Activated T-cell treated with anti-CD3 and anti-CD28 coated beads, Interleukin-2, amount 50 U/mL, for 72 hours (primary cell): ENCODE data around the gene DCAF16. TPM values are rescaled to one million over a fixed set of nuclear protein-coding genes. Genes with fewer than 3 reads are reported as not detected.

ENCODE experiments used
- ATAC-seq, 2 donors: fragments of 150-1000 bp; cut with Tn5 transposase; replicated peaks in 1 of 2; 2 replicates each; pipeline ENCODE4 v1.10.0; 2021; ENCODE audit warnings: moderate library complexity in 2 of 2, mild to moderate bottlenecking in 1 of 2
- DNase-seq, 2 donors: peaks; one replicate each; pipeline ENCODE4 v3.0.0; 2021 to 2022; ENCODE audit warnings: mixed read lengths in 1 of 2
- H3K27ac Mint-ChIP-seq: one replicate; pipeline ENCODE4 v1.8.0; 2022; ENCODE audit warnings: mild to moderate bottlenecking, moderate library complexity, mixed read lengths
- H3K27me3 Mint-ChIP-seq: one replicate; pipeline ENCODE4 v1.8.0; 2022; ENCODE audit warnings: low read depth, mixed read lengths
- H3K36me3 Mint-ChIP-seq, 2 donors: one replicate each; pipeline ENCODE4 v1.8.0; 2022; ENCODE audit warnings: mixed read lengths in 2 of 2, mild to moderate bottlenecking in 1 of 2; ENCODE audit not compliant: insufficient read depth in 2 of 2
- H3K4me1 Mint-ChIP-seq: one replicate; pipeline ENCODE4 v1.8.0; 2022; ENCODE audit warnings: low read depth, mixed read lengths
- H3K4me3 Mint-ChIP-seq, 2 donors: one replicate each; pipeline ENCODE4 v1.8.0; 2022; ENCODE audit warnings: mild to moderate bottlenecking in 2 of 2, mixed read lengths in 2 of 2, moderate library complexity in 2 of 2
- H3K9me3 Mint-ChIP-seq, 2 donors: one replicate each; pipeline ENCODE4 v1.8.0; 2022; ENCODE audit warnings: mixed read lengths in 2 of 2
- total RNA-seq, 2 donors: library from RNA; stranded (reverse); gene quantifications; one replicate each; pipeline ENCODE4 v1.2.3, GENCODE V29; 2022

DCAF16 gene
- total RNA-seq, 2 donors from 2014 or later: 50.1 to 50.2 TPM

GRCh38 chr4:17778431-17778830 is 32.1 kb downstream of the DCAF16 start:
- Mint-ChIP-seq H3K4me1 (peaks cover 9% of the 10 kb centered on the region), H3K4me3 (no peak overlapping the region), H3K9me3 (no peaks in the 10 kb centered on the region), H3K27me3 (peaks cover 34% of the 10 kb centered on the region), H3K36me3 (peaks cover 0 to 2% of the 10 kb centered on the region in 2 donors), H3K27ac (no peak overlapping the region)
- DNase-seq (no peak), ATAC-seq (no peak)

- Mint-ChIP-seq H3K36me3 (no peaks in the 10 kb centered on the region), H3K4me1 (no peaks in the 10 kb centered on the region), H3K4me3 (no peak overlapping the region), H3K27me3 (peaks cover 9% of the 10 kb centered on the region), H3K9me3 (no peaks in the 10 kb centered on the region), H3K27ac (no peak overlapping the region)
- DNase-seq: no peak
- no peak for ATAC-seq
Measured at GRCh38 chr4:17773135-17773698, 37.3 kb downstream of the DCAF16 start.

GRCh38 chr4:17771284-17771908 is 39.2 kb downstream of the DCAF16 start:
- H3K4me1 Mint-ChIP-seq: no peaks in the 10 kb centered on the region
- peaks cover 9% of the 10 kb centered on the region for H3K27me3 Mint-ChIP-seq
- no peak overlapping the region for H3K4me3 Mint-ChIP-seq
- no peak for DNase-seq
- no peaks in the 10 kb centered on the region for H3K9me3 Mint-ChIP-seq
- no peak overlapping the region for H3K27ac Mint-ChIP-seq
- ATAC-seq: no peak
- H3K36me3 Mint-ChIP-seq: no peaks in the 10 kb centered on the region

GRCh38 chr4:17770845-17771244 is 39.7 kb downstream of the DCAF16 start:
- ATAC-seq (no peak), DNase-seq (no peak)
- Mint-ChIP-seq H3K36me3 (peaks cover 2 to 4% of the 10 kb centered on the region in 2 donors), H3K27ac (no peak overlapping the region), H3K27me3 (peaks cover 9% of the 10 kb centered on the region), H3K4me1 (peaks cover under 1% of the 10 kb centered on the region), H3K9me3 (peaks cover 2 to 3% of the 10 kb centered on the region in 2 donors), H3K4me3 (no peak overlapping the region)

- Mint-ChIP-seq H3K27me3 (peaks cover 9% of the 10 kb centered on the region), H3K27ac (no peak overlapping the region), H3K9me3 (peaks cover 2 to 3% of the 10 kb centered on the region in 2 donors), H3K4me3 (no peak overlapping the region), H3K4me1 (peaks cover 5% of the 10 kb centered on the region), H3K36me3 (peaks cover 2 to 4% of the 10 kb centered on the region in 2 donors)
- ATAC-seq (no peak), DNase-seq (no peak)
Measured at GRCh38 chr4:17769406-17770174, 41.0 kb downstream of the DCAF16 start.

GRCh38 chr4:17766826-17767458 is 43.6 kb downstream of the DCAF16 start:
- peaks cover 5% of the 10 kb centered on the region for H3K4me1 Mint-ChIP-seq
- H3K27me3 Mint-ChIP-seq: peaks cover 9% of the 10 kb centered on the region
- H3K4me3 Mint-ChIP-seq: no peak overlapping the region
- peaks cover 2 to 4% of the 10 kb centered on the region in 2 donors for H3K36me3 Mint-ChIP-seq
- H3K27ac Mint-ChIP-seq: no peak overlapping the region
- DNase-seq: no peak
- ATAC-seq: no peak
- H3K9me3 Mint-ChIP-seq: peaks cover 2 to 3% of the 10 kb centered on the region in 2 donors

GRCh38 chr4:17765514-17766286 is 44.9 kb downstream of the DCAF16 start:
- Mint-ChIP-seq H3K4me3 (peak overlapping the region in 1 of 2 donors; percentile 47), H3K27me3 (peaks cover 9% of the 10 kb centered on the region), H3K4me1 (peaks cover 5% of the 10 kb centered on the region), H3K27ac (no peak overlapping the region), H3K36me3 (peaks cover 2 to 4% of the 10 kb centered on the region in 2 donors), H3K9me3 (peaks cover 2 to 3% of the 10 kb centered on the region in 2 donors)
- ATAC-seq (peak in 1 of 2 donors; percentile 25), DNase-seq (no peak)

GRCh38 chr4:17763931-17764330 is 46.6 kb downstream of the DCAF16 start:
- Mint-ChIP-seq H3K27ac (no peak overlapping the region), H3K36me3 (peaks cover 2 to 4% of the 10 kb centered on the region in 2 donors), H3K4me3 (no peak overlapping the region)

GRCh38 chr4:17763416-17763815 is 47.1 kb downstream of the DCAF16 start:
- Mint-ChIP-seq H3K4me1 (peaks cover 5% of the 10 kb centered on the region), H3K9me3 (peaks cover 2 to 3% of the 10 kb centered on the region in 2 donors), H3K27ac (no peak overlapping the region), H3K36me3 (peaks cover 2 to 4% of the 10 kb centered on the region in 2 donors), H3K4me3 (no peak overlapping the region), H3K27me3 (no peaks in the 10 kb centered on the region)
- no peak for DNase-seq
- ATAC-seq: no peak

More at GRCh38 chr4:17763931-17764330, 46.6 kb downstream of the DCAF16 start:
- DNase-seq (no peak), ATAC-seq (no peak)
- Mint-ChIP-seq H3K9me3 (peaks cover 2 to 3% of the 10 kb centered on the region in 2 donors), H3K4me1 (peaks cover 5% of the 10 kb centered on the region), H3K27me3 (no peaks in the 10 kb centered on the region)

- Mint-ChIP-seq H3K9me3 (peaks cover 2 to 3% of the 10 kb centered on the region in 2 donors), H3K36me3 (peaks cover 2 to 4% of the 10 kb centered on the region in 2 donors), H3K27ac (no peak overlapping the region), H3K4me3 (no peak overlapping the region), H3K27me3 (no peaks in the 10 kb centered on the region), H3K4me1 (peaks cover 5% of the 10 kb centered on the region)
- DNase-seq: no peak
- ATAC-seq: no peak
Measured at GRCh38 chr4:17762726-17763125, 47.8 kb downstream of the DCAF16 start.

- Mint-ChIP-seq H3K27ac (no peak overlapping the region), H3K4me3 (no peak overlapping the region), H3K4me1 (peaks cover 5% of the 10 kb centered on the region), H3K27me3 (no peaks in the 10 kb centered on the region), H3K36me3 (peaks cover under 1 to 2% of the 10 kb centered on the region in 2 donors), H3K9me3 (peaks cover 1 to 2% of the 10 kb centered on the region in 2 donors)
- ATAC-seq (no peak), DNase-seq (no peak)
Measured at GRCh38 chr4:17761062-17761461, 49.5 kb downstream of the DCAF16 start.

- Mint-ChIP-seq H3K27me3 (peaks cover 4% of the 10 kb centered on the region), H3K4me3 (no peak overlapping the region), H3K36me3 (no peaks in the 10 kb centered on the region), H3K9me3 (no peaks in the 10 kb centered on the region), H3K4me1 (peaks cover 2% of the 10 kb centered on the region), H3K27ac (no peak overlapping the region)
- DNase-seq (no peak), ATAC-seq (no peak)
Measured at GRCh38 chr4:17760626-17761025, 49.9 kb downstream of the DCAF16 start.
